ENCODE results near the gene CAAP1.
"Not testable (repeated sequence)": the region's sequence is repeated elsewhere in the genome, so short reads cannot be mapped to it uniquely, and the experiment has no call there.

Gene CAAP1

DNA sequence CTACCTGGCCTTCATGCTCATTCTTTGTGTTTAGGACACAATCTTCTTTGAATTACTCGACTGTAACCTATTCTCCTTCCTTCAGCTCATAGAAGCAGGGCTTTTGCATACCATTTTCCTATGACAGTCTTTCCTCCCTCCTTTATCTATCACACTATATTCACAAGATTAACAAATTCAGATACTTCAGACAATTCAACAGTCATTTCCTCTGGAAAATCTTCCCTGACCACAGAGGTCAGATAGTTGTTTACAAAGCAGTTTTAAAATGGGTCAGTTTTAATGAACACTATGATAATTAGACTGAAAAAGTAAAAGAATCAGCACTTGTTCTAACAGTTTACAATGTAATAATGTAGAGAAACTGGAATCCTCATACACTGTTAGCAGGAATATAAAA is 4.3 kb downstream of the CAAP1 start:
- H3K27ac Mint-ChIP-seq, result no peak overlapping the region
- no peak overlapping the region for H3K4me3 Mint-ChIP-seq
- ATAC-seq (ENCODE audit: low read depth) (no peak), DNase-seq (ENCODE audit: low spot score in 2 of 2) (no peak)
- H3K27me3 Mint-ChIP-seq, result no peaks in the 10 kb centered on the region
- no peaks in the 10 kb centered on the region for H3K9me3 Mint-ChIP-seq
- peaks cover 21% of the 10 kb centered on the region for H3K4me1 Mint-ChIP-seq
- H3K36me3 Mint-ChIP-seq, result peaks cover 6% of the 10 kb centered on the region

DNA sequence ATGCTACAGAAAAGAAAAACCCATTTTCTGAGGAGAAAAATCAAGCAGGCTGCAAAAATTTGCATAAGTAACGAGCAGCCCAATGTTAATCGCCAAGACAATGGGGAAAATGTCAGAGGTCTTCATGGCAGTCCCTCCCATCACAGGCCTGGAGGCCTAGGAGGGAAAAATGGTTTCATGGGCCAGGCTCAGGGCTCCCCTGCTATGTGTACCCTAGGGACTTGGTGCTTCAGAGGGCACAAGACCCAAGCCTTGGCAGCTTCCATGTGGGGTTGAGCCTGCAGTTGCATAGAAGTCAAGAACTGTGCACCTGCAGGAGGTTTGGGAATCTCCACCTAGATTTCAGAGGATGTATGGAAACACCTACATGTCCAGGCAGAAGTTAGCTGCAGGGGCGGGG is 10.4 kb downstream of the CAAP1 start:
- no peak overlapping the region for H3K27ac Mint-ChIP-seq
- no peaks in the 10 kb centered on the region for H3K27me3 Mint-ChIP-seq
- no peaks in the 10 kb centered on the region for H3K4me1 Mint-ChIP-seq
- ATAC-seq (ENCODE audit: low read depth) (no peak), DNase-seq (ENCODE audit: low spot score in 2 of 2) (no peak)
- no peak overlapping the region for H3K4me3 Mint-ChIP-seq
- peaks cover 10% of the 10 kb centered on the region for H3K9me3 Mint-ChIP-seq
- peaks cover 40% of the 10 kb centered on the region for H3K36me3 Mint-ChIP-seq

DNA sequence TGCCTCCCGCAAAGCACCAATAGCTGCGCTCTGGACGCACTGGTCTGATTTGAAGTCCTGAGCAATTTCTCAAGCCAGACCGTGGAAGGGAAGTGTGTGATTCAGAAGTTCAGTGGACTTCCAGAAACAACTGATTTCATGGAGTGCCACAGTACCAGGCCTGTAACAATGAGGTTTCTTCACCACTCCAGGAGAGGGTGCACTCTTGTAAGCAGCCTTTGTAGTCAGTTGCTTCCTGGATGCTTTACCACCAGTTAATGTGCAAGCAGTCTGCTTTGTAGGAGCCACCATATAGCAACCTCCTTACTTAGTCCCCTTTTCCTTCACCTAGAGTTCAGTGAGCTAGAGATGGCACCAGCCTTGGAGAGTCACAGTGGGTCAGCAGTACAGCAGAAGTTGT is 12.3 kb downstream of the CAAP1 start:
- no peaks in the 10 kb centered on the region for H3K4me1 Mint-ChIP-seq
- no peak overlapping the region for H3K4me3 Mint-ChIP-seq
- no peaks in the 10 kb centered on the region for H3K27me3 Mint-ChIP-seq
- H3K36me3 Mint-ChIP-seq, result peaks cover 43% of the 10 kb centered on the region
- ATAC-seq (ENCODE audit: low read depth) (no peak), DNase-seq (ENCODE audit: low spot score in 2 of 2) (no peak)
- no peak overlapping the region for H3K27ac Mint-ChIP-seq
- peaks cover 10% of the 10 kb centered on the region for H3K9me3 Mint-ChIP-seq

DNA sequence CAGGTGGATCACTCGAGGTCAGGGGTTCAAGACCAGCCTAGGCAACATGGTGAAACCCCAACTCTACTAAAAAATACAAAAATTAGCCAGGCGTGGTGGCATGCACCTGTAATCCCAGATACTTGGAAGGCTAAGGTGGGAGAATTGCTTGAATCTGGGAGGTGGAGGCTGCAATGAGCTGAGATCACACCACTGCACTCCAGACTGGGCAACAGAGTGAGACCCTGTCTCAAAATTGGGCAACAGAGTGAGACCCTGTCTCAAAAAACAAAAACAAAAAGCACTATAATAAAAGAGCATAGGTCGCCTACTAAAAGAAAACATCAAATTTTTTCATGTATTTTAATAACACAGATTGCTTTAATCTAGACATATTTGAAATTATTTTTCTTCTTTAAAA is 17.4 kb downstream of the CAAP1 start:
- DNase-seq (ENCODE audit: low spot score in 2 of 2); H3K27ac Mint-ChIP-seq; H3K27me3 Mint-ChIP-seq; H3K9me3 Mint-ChIP-seq; ATAC-seq (ENCODE audit: low read depth); H3K4me1 Mint-ChIP-seq; H3K4me3 Mint-ChIP-seq: not testable (repeated sequence)
- peaks cover 21% of the 10 kb centered on the region for H3K36me3 Mint-ChIP-seq

DNA sequence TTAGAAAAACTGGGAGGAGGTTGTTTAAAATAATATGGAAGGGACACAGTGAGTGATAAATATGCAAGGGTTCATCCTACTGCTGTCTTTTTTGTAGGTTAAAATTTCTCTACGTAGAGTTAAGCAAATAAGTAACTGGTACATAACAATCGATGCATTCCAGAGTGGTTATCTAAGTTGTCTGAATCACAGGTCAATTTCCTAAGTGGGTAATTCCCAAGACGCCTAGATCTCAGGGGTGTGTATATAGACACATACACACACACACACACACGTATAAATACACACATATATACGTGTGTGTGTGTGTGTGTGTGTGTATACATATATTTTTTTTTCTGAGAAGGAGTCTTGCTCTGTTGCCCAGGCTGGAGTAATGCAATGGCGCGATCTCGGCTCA is 22.3 kb downstream of the CAAP1 start:
- Mint-ChIP-seq H3K27me3 (no peaks in the 10 kb centered on the region), H3K9me3 (no peaks in the 10 kb centered on the region), H3K36me3 (peaks cover 9% of the 10 kb centered on the region), H3K4me3 (no peak overlapping the region), H3K27ac (no peak overlapping the region), H3K4me1 (no peaks in the 10 kb centered on the region)
- no peak for DNase-seq (ENCODE audit: low spot score in 2 of 2)
- no peak for ATAC-seq (ENCODE audit: low read depth)

DNA sequence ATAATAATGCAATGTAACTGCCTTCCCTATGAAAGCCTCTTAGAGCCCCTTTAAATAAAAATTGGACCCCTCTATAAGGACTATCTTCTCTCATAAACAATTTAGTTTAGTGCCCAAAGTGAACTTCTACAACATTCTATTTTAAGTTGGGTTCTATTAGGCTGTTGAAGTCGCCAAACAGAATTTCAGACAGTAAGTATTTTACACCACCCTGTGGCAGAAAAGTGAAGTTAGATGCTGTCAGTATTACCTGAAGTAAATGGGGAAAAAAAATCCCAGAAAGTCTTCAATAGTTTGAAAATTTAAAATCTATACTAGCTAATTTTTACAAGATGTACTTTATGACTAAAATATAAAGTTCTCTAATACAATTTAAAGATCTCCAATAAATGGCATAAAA is 29.5 kb downstream of the CAAP1 start:
- Mint-ChIP-seq H3K4me3 (no peak overlapping the region), H3K27me3 (no peaks in the 10 kb centered on the region), H3K27ac (no peak overlapping the region), H3K4me1 (no peaks in the 10 kb centered on the region), H3K9me3 (no peaks in the 10 kb centered on the region), H3K36me3 (peaks cover 10% of the 10 kb centered on the region)
- ATAC-seq (ENCODE audit: low read depth) (no peak), DNase-seq (ENCODE audit: low spot score in 2 of 2) (no peak)

DNA sequence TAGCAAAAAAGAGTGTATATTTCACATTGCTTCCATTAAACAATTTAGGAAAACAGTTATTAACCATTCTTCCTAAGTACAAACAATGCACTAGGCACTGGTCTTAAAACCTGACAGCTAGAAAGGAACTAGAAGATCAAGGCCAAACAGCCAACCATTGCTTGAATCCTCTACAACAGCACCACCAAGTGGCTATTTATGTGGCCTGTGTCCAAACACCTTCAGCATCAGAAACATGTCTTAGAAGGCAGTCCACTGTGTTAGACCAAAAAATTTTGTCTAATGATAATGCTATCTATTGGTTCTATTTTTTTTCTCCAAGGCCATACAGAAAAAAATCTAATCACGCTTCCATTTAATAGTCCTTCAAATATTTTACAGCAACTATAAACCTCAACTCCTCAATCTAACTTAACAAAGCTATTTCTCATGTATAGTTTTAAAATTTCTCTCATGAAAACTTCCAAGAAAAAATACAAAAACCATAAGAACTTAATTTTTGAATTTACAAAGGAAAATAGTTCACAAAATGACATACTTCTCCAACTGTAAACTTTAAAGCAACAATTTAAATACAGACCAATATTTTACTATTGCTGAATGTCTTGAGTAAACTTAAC is 36.1 kb downstream of the CAAP1 start:
- H3K27ac Mint-ChIP-seq, result no peak overlapping the region

DNA sequence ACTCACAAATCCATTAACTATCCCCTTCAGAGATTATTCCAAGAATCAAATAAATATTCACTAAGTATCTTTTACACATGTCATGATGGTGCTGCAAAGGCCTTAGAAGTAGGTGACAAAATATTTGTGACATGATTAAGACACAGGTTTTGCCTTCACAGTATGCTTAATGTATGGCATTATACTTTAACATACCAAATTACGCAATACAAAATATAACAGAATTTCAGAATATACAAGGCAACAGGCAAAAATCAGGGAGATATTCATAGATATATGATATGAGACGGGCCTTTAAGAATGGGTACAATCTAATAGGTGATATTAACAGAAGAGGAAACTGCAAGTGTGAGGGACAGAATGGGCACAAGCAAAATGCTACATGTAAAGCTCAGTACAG is 41.6 kb downstream of the CAAP1 start:
- no peaks in the 10 kb centered on the region for H3K27me3 Mint-ChIP-seq
- H3K4me1 Mint-ChIP-seq, result no peaks in the 10 kb centered on the region

More for the DNA sequence above, 36.1 kb downstream of the CAAP1 start:
- H3K4me3 Mint-ChIP-seq, result no peak overlapping the region
- ATAC-seq (ENCODE audit: low read depth) (no peak), DNase-seq (ENCODE audit: low spot score in 2 of 2) (no peak)
- no peaks in the 10 kb centered on the region for H3K4me1 Mint-ChIP-seq
- H3K36me3 Mint-ChIP-seq, result peaks cover 28% of the 10 kb centered on the region
- H3K9me3 Mint-ChIP-seq, result no peaks in the 10 kb centered on the region
- H3K27me3 Mint-ChIP-seq, result no peaks in the 10 kb centered on the region

DNA sequence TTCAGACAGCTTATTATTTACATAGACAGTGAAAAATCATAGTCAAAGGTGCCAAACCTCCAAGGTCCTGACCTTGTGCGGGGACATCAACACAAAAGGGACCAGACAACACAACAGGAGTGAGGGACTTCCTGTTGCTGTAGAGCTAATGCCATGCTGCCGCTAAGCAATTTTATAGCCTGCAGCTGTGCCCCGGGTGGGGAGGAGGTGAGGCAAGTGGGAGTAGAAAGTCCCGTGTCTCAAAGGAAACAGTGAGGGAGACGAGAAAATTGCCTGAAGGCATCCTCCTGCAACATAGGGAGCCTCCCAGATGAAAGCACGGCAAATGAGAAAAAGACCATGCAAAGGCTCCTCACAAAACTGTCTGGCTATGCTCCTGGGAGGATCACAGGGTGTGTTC is 58.8 kb downstream of the CAAP1 start:
- no peak for ATAC-seq (ENCODE audit: low read depth)
- Mint-ChIP-seq H3K36me3 (peaks cover 7% of the 10 kb centered on the region), H3K27me3 (no peaks in the 10 kb centered on the region), H3K4me3 (no peak overlapping the region), H3K27ac (no peak overlapping the region), H3K4me1 (peaks cover 3% of the 10 kb centered on the region), H3K9me3 (no peaks in the 10 kb centered on the region)
- no peak for DNase-seq (ENCODE audit: low spot score in 2 of 2)

More for the DNA sequence above, 41.6 kb downstream of the CAAP1 start:
- ATAC-seq (ENCODE audit: low read depth), result no peak
- Mint-ChIP-seq H3K4me3 (no peak overlapping the region), H3K36me3 (peaks cover 19% of the 10 kb centered on the region), H3K27ac (no peak overlapping the region), H3K9me3 (no peaks in the 10 kb centered on the region)
- DNase-seq (ENCODE audit: low spot score in 2 of 2), result no peak

DNA sequence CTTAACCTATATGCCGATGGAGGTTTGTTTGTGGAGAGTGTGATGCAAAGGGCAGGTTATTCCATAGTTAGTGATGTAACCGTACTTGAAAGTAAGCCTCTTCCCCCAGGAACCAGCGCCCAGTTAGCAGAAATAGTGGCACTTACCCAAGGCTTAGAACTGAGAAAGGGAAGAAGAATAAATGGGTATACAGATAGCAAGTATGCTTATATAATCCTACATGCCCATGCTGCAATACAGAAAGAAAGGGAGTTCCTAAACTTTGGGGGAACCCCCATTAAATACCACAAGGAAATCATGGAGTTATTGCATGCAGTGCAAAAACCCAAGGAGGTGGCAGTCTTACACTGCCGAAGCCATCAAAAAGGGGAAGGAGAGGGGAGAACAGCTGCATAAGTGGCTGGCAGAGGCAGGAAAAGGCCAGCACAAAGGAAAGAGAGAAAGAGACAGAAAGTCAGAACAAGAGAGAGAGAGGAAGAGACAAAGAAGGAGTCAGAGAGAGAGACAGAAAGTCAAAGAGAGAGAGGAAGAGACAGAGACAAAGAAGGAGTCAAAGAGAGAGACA is 64.1 kb downstream of the CAAP1 start:
- not testable (repeated sequence) for H3K27ac Mint-ChIP-seq; H3K4me3 Mint-ChIP-seq; H3K27me3 Mint-ChIP-seq; ATAC-seq (ENCODE audit: low read depth); H3K36me3 Mint-ChIP-seq; H3K9me3 Mint-ChIP-seq; DNase-seq (ENCODE audit: low spot score in 2 of 2); H3K4me1 Mint-ChIP-seq

DNA sequence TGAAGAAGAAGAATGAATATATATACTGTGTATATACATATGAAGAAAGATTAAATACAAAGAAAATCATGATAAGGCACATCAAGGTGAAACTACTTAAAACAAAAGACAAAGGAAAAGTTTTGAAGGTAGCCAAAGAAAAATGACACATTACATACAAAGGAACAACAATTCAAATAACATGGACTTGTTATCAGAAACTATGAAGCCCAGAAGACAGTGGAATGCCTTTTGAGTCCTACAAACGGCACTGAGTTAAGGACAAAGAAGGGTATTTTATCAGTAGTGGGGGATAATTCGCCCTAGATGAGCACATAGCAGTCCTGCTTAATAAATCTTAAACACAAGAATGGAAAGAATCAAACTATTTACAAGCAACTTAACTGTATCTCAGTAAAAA is 77.8 kb downstream of the CAAP1 start:
- Mint-ChIP-seq H3K4me3 (no peak overlapping the region), H3K36me3 (no peaks in the 10 kb centered on the region), H3K4me1 (no peaks in the 10 kb centered on the region), H3K27me3 (no peaks in the 10 kb centered on the region), H3K9me3 (peaks cover 4% of the 10 kb centered on the region), H3K27ac (no peak overlapping the region)
- no peak for DNase-seq (ENCODE audit: low spot score in 2 of 2)
- no peak for ATAC-seq (ENCODE audit: low read depth)

DNA sequence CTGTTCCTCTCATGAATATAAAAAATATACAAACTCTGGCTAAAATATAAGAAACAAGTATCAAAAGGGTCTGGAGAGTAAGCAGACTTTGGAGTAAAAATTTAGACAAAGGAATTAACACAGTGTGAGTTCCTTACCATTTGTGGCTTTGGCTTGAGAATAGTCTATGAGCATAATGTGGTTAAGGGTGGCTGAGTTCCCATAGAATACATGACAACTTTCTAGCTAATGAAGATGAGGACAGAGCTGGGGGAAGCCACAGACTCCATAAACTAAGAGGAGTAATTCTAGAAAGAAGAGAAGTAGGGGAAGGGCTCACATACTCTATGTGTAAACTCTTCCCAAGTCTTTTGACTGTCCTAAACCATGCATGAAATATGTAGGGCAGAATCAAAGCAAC is 79.4 kb downstream of the CAAP1 start:
- H3K4me3 Mint-ChIP-seq, result no peak overlapping the region
- no peaks in the 10 kb centered on the region for H3K36me3 Mint-ChIP-seq
- H3K9me3 Mint-ChIP-seq, result peaks cover 4% of the 10 kb centered on the region
- H3K27me3 Mint-ChIP-seq, result no peaks in the 10 kb centered on the region
- ATAC-seq (ENCODE audit: low read depth), result no peak
- no peaks in the 10 kb centered on the region for H3K4me1 Mint-ChIP-seq
- H3K27ac Mint-ChIP-seq, result no peak overlapping the region
- no peak for DNase-seq (ENCODE audit: low spot score in 2 of 2)

DNA sequence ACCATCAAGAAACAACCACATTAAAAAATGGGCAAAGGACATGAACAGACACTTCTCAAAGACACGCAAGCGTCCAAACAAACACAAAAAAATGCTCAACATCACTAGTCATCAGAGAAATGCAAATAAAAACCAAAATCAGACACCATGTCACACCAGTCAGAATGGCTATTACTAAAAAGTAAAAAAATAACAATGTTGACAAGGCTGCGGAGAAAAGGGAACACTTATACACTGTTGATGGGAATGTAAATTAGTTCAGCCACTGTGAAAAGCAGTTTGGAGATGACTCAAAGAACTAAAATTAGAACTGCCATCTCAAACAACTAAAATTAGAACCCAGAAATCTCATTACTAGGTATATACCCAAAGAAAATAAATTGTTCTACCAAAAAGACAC is 80.4 kb downstream of the CAAP1 start:
- no peaks in the 10 kb centered on the region for H3K4me1 Mint-ChIP-seq

DNA sequence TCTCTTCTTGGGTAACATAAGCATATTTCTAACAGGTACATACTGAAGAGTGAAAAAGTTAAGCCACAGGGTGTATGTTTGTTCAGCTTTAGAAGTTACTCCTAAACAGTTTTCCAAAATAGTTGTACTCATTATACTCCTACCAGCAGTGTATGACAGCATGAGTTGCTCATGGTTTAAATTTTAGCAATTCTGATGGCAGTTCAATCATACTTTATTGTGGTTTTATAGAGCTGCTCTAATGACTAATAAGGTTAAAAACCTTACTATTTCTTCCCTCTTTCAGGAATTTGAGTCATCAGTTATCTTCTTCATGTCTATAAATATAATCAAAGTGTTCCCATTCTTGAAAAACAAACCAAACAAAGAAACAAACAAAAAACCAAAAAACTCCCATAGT is 81.5 kb downstream of the CAAP1 start:
- no peaks in the 10 kb centered on the region for H3K36me3 Mint-ChIP-seq
- no peak overlapping the region for H3K4me3 Mint-ChIP-seq
- H3K27ac Mint-ChIP-seq, result no peak overlapping the region
- DNase-seq (ENCODE audit: low spot score in 2 of 2), result no peak
- no peaks in the 10 kb centered on the region for H3K4me1 Mint-ChIP-seq
- peaks cover 2% of the 10 kb centered on the region for H3K27me3 Mint-ChIP-seq
- H3K9me3 Mint-ChIP-seq, result peaks cover 4% of the 10 kb centered on the region
- ATAC-seq (ENCODE audit: low read depth), result no peak

More for the DNA sequence above, 80.4 kb downstream of the CAAP1 start:
- Mint-ChIP-seq H3K9me3 (peaks cover 4% of the 10 kb centered on the region), H3K4me3 (no peak overlapping the region), H3K36me3 (no peaks in the 10 kb centered on the region), H3K27me3 (peaks cover 2% of the 10 kb centered on the region), H3K27ac (no peak overlapping the region)
- no peak for ATAC-seq (ENCODE audit: low read depth)
- no peak for DNase-seq (ENCODE audit: low spot score in 2 of 2)

DNA sequence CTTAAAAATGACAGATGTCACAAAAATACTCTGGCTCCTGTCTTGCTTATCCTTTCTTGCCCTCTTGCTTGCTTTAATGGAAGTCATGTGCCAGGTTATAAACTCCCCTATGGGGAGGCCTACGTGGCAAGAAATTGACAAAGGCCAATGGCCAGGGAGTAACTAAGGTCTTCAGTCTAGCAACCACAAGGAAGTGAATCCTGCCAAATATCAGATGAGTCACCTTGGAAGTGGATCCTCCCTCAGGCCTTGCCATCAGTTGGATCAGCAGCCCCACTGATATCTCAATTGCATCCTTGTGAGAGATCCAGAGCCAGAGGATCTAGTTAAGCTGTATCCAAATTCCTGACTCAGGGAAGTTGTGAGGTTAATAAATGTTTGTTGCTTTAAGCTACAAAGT is 82.8 kb downstream of the CAAP1 start:
- ATAC-seq (ENCODE audit: low read depth), result no peak
- Mint-ChIP-seq H3K27me3 (peaks cover 6% of the 10 kb centered on the region), H3K27ac (no peak overlapping the region), H3K4me1 (no peaks in the 10 kb centered on the region), H3K9me3 (peaks cover 4% of the 10 kb centered on the region), H3K36me3 (no peaks in the 10 kb centered on the region), H3K4me3 (no peak overlapping the region)
- DNase-seq (ENCODE audit: low spot score in 2 of 2), result no peak

Measured in memory B cell (primary cell).